Measurements from ENCODE around the gene GPATCH8.

- TF ChIP-seq, protein P1, sequence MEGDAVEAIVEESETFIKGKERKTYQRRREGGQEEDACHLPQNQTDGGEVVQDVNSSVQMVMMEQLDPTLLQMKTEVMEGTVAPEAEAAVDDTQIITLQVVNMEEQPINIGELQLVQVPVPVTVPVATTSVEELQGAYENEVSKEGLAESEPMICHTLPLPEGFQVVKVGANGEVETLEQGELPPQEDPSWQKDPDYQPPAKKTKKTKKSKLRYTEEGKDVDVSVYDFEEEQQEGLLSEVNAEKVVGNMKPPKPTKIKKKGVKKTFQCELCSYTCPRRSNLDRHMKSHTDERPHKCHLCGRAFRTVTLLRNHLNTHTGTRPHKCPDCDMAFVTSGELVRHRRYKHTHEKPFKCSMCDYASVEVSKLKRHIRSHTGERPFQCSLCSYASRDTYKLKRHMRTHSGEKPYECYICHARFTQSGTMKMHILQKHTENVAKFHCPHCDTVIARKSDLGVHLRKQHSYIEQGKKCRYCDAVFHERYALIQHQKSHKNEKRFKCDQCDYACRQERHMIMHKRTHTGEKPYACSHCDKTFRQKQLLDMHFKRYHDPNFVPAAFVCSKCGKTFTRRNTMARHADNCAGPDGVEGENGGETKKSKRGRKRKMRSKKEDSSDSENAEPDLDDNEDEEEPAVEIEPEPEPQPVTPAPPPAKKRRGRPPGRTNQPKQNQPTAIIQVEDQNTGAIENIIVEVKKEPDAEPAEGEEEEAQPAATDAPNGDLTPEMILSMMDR (IDR thresholded peaks at IDR 0.05; ENCODE audit: poor library complexity, severe bottlenecking): no peak
- TF ChIP-seq REST (IDR thresholded peaks at IDR 0.05; ENCODE audit: borderline replicate concordance) (no peak), EZH2 (IDR thresholded peaks at IDR 0.05; ENCODE audit: borderline replicate concordance, insufficient read depth, low read length, poor library complexity, severe bottlenecking) (no peak), TAF1 (IDR thresholded peaks at IDR 0.05; ENCODE audit: low read depth) (no peak), EP300 (conservative IDR thresholded peaks at IDR 0.05; ENCODE audit: poor library complexity, severe bottlenecking) (no peak), POLR2AphosphoS5 (IDR thresholded peaks at IDR 0.05) (no peak)
Observed at GRCh38 chr17:44489581-44489980, 13.6 kb downstream of the GPATCH8 start.

All from neural cell (in vitro differentiated cells).